Upper lobe of right lung (tissue), 1 donor: ENCODE measurements around the gene HOATZ. TPM values are rescaled to one million over a fixed set of nuclear protein-coding genes. Genes with fewer than 3 reads are reported as not detected.

Experiments used
- ATAC-seq: fragments of 200-7000 bp; cut with Tn5 transposase; one replicate; pipeline ENCODE4 v1.9.1; 2020; ENCODE audit warnings: mild to moderate bottlenecking, moderate library complexity
- DNase-seq: peaks from one replicate; pipeline ENCODE4 v3.0.0-alpha.2; 2020
- H3K27ac ChIP-seq: fragments of 200-600 bp; one replicate; pipeline ENCODE4 v1.8.0; 2022
- H3K27me3 ChIP-seq: fragments of 200-600 bp; one replicate; pipeline ENCODE4 v1.8.0; 2022; ENCODE audit warnings: mild to moderate bottlenecking
- H3K36me3 ChIP-seq: fragments of 200-600 bp; one replicate; pipeline ENCODE4 v1.8.0; 2022
- H3K4me1 ChIP-seq: fragments of 200-600 bp; one replicate; pipeline ENCODE4 v1.8.0; 2022
- H3K4me3 ChIP-seq: fragments of 200-600 bp; one replicate; pipeline ENCODE4 v1.8.0; 2022; ENCODE audit warnings: mild to moderate bottlenecking
- H3K9me3 ChIP-seq: fragments of 200-600 bp; one replicate; pipeline ENCODE4 v1.8.0; 2022
- CTCF ChIP-seq: fragments of 200-600 bp; IDR thresholded peaks from one replicate; pipeline ENCODE4 v1.8.0; 2022; ENCODE audit warnings: antibody characterized with exemption
- intact Hi-C: fragments of 100-400 bp; cut with DNase I; formaldehyde crosslinking; loops from one replicate; pipeline ENCODE4 v1.11.0; 2022
- total RNA-seq: library from RNA; stranded (reverse); fragmentation: NEBNext Ultra II Directional; extraction: Animal tissue kit (Norgen Biotek cat#: 25700); gene quantifications from one replicate; pipeline ENCODE4 v1.2.1, GENCODE V29; 2021
- donor health status: DM: no; HTN: yes; CAD: no; lungs with severe emphysema.

HOATZ gene
- total RNA-seq, 1 donor from 2014 or later, result not detected

DNA sequence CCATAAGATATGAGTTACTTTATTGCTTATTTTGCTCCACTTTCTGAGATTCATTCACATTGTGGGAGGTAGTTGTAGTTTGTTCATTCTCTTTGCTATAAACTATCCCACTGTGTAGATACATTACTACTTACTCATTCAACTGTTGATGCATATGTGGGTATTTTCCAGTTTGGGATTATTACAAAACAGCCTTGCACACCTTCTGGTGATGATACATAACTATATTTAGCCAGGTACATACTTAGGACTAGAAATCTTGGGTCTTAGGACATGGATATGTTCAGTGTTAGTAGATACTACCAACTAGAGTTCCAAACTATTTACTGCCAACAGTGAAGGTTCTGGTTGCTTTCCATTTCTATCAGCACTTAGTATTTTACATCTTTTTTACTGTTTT, 40.1 kb upstream of the HOATZ start:
- Histone ChIP-seq H3K27me3 (no peaks in the 10 kb centered on the region), H3K36me3 (no peaks in the 10 kb centered on the region), H3K4me3 (no peak overlapping the region), H3K9me3 (peaks cover 7% of the 10 kb centered on the region), H3K4me1 (no peaks in the 10 kb centered on the region), H3K27ac (no peak overlapping the region)
- no peak for TF ChIP-seq CTCF
- DNase-seq (no peak), ATAC-seq (no peak)
- intact Hi-C loops, result no loop called here

- no peaks in the 10 kb centered on the region for H3K27me3 ChIP-seq
- no peak overlapping the region for H3K4me3 ChIP-seq
- no peak for ATAC-seq
- H3K36me3 ChIP-seq, result no peaks in the 10 kb centered on the region
- no peak for TF ChIP-seq CTCF
- DNase-seq, result no peak
- intact Hi-C loops, result no loop called here
- no peak overlapping the region for H3K27ac ChIP-seq
- no peaks in the 10 kb centered on the region for H3K4me1 ChIP-seq
- peaks cover 7% of the 10 kb centered on the region for H3K9me3 ChIP-seq
Observed at GRCh38 chr11:111476366-111476765, 38.2 kb upstream of the HOATZ start.

DNA sequence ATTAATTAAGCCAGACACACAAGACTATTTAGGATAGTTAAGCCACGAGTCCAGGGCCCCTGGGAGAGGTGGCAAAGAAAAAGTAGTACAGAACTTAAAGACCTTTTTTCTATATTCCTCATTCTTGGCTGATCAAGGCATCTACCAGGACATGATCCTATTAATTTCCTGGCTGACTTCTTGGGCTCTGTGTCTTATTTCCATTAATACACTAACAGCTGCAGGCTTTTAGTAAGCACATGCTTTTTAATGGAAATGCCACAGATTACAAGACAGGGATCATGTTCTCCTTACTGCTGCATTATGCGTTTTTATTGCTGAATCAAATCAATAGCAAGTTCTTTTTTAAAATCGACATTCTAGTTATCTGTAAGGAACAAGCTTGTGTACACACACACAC, 37.6 kb upstream of the HOATZ start:
- no peak for DNase-seq

DNA sequence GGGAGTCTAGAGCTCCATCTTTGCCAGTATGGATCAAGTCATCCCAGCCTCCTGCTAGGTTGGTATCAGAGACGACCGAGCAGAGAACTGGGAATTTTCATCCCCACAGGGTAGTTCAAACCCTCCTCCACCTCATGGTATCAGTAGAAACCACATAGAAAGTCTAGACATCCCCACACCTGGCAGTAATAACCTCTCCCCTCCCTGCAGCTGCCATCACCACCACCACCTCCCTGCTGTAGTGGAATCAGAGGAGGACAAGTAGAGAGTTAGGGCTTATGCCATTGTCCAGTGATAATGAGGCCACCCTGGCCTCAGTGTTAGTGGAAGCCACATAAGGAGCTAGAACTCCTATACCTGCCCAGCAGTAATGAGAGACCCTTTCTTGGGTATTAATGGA, 36.7 kb upstream of the HOATZ start:
- Histone ChIP-seq H3K27ac (no peak overlapping the region), H3K36me3 (no peaks in the 10 kb centered on the region), H3K9me3 (peaks cover 7% of the 10 kb centered on the region), H3K27me3 (no peaks in the 10 kb centered on the region), H3K4me1 (no peaks in the 10 kb centered on the region), H3K4me3 (no peak overlapping the region)
- no peak for DNase-seq
- ATAC-seq, result no peak
- TF ChIP-seq CTCF, result no peak
- intact Hi-C loops, result no loop called here

More for the DNA sequence above, 37.6 kb upstream of the HOATZ start:
- intact Hi-C loops, result no loop called here
- Histone ChIP-seq H3K9me3 (peaks cover 7% of the 10 kb centered on the region), H3K4me1 (no peaks in the 10 kb centered on the region), H3K36me3 (no peaks in the 10 kb centered on the region), H3K27ac (no peak overlapping the region), H3K4me3 (no peak overlapping the region), H3K27me3 (no peaks in the 10 kb centered on the region)
- TF ChIP-seq CTCF, result no peak
- ATAC-seq, result no peak

DNA sequence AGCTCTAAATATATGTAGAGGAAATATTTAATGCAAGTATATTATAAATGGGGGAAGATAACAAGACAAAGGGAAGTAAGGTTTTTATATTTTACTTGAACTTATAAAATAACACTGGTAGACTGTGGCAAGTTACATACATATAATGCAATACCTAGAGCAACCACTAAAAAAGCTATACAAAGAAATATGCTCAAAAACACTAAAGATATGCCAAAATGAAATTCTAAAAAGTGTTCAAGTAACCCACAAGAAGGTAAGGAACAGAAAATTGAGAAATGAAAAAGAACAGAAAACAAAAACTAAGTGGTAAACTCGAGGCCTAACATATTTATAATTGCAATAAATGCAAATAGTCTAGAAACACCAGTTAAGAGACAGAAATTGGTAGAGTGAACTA, 34.9 kb upstream of the HOATZ start:
- H3K27ac ChIP-seq, result no peak overlapping the region
- peaks cover 4% of the 10 kb centered on the region for H3K9me3 ChIP-seq
- no peak overlapping the region for H3K4me3 ChIP-seq
- no peaks in the 10 kb centered on the region for H3K36me3 ChIP-seq
- no peak for TF ChIP-seq CTCF
- intact Hi-C loops, result no loop called here
- DNase-seq (no peak), ATAC-seq (no peak)
- no peaks in the 10 kb centered on the region for H3K4me1 ChIP-seq
- no peaks in the 10 kb centered on the region for H3K27me3 ChIP-seq

DNA sequence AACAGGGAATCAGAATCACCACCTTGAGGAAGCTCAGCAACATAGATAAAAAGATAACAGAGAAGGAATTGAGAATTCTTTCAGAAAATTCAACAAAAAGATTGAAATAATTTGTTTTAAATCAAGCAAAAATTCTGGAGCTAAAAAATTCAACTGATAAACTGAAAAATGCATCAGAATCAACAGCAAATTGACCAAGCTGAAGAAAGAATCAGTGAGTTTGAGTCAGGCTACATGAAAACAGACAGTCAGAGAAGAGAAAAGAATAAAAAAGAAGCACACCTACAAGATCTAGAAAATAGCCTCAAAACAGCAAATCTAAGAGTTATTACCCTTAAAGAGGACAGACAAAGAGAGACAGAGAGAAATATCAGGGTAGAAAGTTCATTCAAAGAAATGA, 31.1 kb upstream of the HOATZ start:
- H3K27ac ChIP-seq, result no peak overlapping the region
- ATAC-seq (no peak), DNase-seq (no peak)
- peaks cover 4% of the 10 kb centered on the region for H3K9me3 ChIP-seq
- no peak overlapping the region for H3K4me3 ChIP-seq
- no peaks in the 10 kb centered on the region for H3K27me3 ChIP-seq
- intact Hi-C loops, result no loop called here
- H3K36me3 ChIP-seq, result no peaks in the 10 kb centered on the region
- no peaks in the 10 kb centered on the region for H3K4me1 ChIP-seq
- TF ChIP-seq CTCF, result no peak
